SK-N-SH (cell line): ENCODE measurements around the gene OR52E1. TPM values are rescaled to one million over a fixed set of nuclear protein-coding genes. Genes with fewer than 3 reads are reported as not detected.

ENCODE experiments used
- CTCF ChIA-PET: fragments of 300-600, 350-600 bp; formaldehyde crosslinking; extraction: SDS; loops from one replicate; lab custom pipeline; 2021; lab: Yijun Ruan, JAX
- POLR2A ChIA-PET: fragments of 350-600 bp; sonication (Branson Sonifier 250); formaldehyde crosslinking; extraction: SDS; loops from one replicate; lab custom pipeline; 2020; ENCODE audit warnings: antibody characterized with exemption, inconsistent platforms; lab: Yijun Ruan, JAX
- DNase-seq: peaks from one replicate; pipeline ENCODE4 v3.0.0; 2012
- H2AFZ ChIP-seq: fragments of 200-600 bp; sonication (generic); 2 replicates; pipeline ENCODE4 v1.8.1; 2016; ENCODE audit warnings: antibody characterized with exemption, mild to moderate bottlenecking, low read depth
- H3F3A ChIP-seq: fragments of 200-600 bp; sonication (generic); replicated peaks from 2 replicates; pipeline ENCODE3; 2016; ENCODE audit warnings: antibody characterized with exemption, mild to moderate bottlenecking; ENCODE audit not compliant: insufficient read depth
- H3K27ac ChIP-seq, 2 experiments: fragments of 200-500 bp in 1 of 2; fragments of 200-600 bp in 1 of 2; sonication (Bioruptor generic) in 1 of 2; sonication (generic), shearing (Covaris generic) in 1 of 2; 2 replicates each; pipeline versions ENCODE4 v1.5.1 to v1.6.1; 2014 to 2016; ENCODE audit warnings: low read depth in 2 of 2, inconsistent platforms in 1 of 2, low read length in 1 of 2, mild to moderate bottlenecking in 1 of 2, mixed read lengths in 1 of 2
- H3K27me3 ChIP-seq: fragments of 200-600 bp; sonication (generic), shearing (Covaris generic); 2 replicates; pipeline ENCODE4 v1.6.1; 2016; ENCODE audit warnings: mixed run types; ENCODE audit not compliant: insufficient read depth
- H3K36me3 ChIP-seq, 2 experiments: fragments of 200-500 bp in 1 of 2; fragments of 200-600 bp in 1 of 2; sonication (Bioruptor generic) in 1 of 2; sonication (generic) in 1 of 2; replicated peaks in 1 of 2; 2 replicates each; pipeline versions ENCODE3 to v1.5.1; 2014 to 2016; ENCODE audit warnings: low read length in 1 of 2, mild to moderate bottlenecking in 1 of 2; ENCODE audit not compliant: insufficient read depth in 2 of 2, control insufficient read depth in 1 of 2
- H3K4me1 ChIP-seq, 2 experiments: fragments of 200-500 bp in 1 of 2; fragments of 200-600 bp in 1 of 2; sonication (Bioruptor generic) in 1 of 2; sonication (generic), shearing (Covaris generic) in 1 of 2; 2 replicates each; pipeline versions ENCODE4 v1.5.1 to v1.6.1; 2014 to 2016; ENCODE audit warnings: low read depth in 1 of 2, low read length in 1 of 2, mixed run types in 1 of 2; ENCODE audit not compliant: insufficient read depth in 2 of 2, control insufficient read depth in 1 of 2
- H3K4me2 ChIP-seq: fragments of 200-600 bp; sonication (generic), shearing (Covaris generic); 2 replicates; pipeline ENCODE4 v1.6.1; 2017; ENCODE audit warnings: mixed run types
- H3K4me3 ChIP-seq, 2 experiments: fragments of 200-500 bp in 1 of 2; fragments of 200-600 bp in 1 of 2; sonication (Bioruptor generic) in 1 of 2; sonication (generic), shearing (Covaris generic) in 1 of 2; 2 replicates each; pipeline versions ENCODE4 v1.5.1 to v1.8.1; 2014 to 2016; ENCODE audit warnings: low read depth in 2 of 2, inconsistent platforms in 1 of 2, low read length in 1 of 2, mild to moderate bottlenecking in 1 of 2, mixed read lengths in 1 of 2, moderate library complexity in 1 of 2
- H3K79me2 ChIP-seq: fragments of 200-600 bp; sonication (generic); 2 replicates; pipeline ENCODE4 v1.8.1; 2017; ENCODE audit warnings: mild to moderate bottlenecking; ENCODE audit not compliant: insufficient read depth
- H3K9ac ChIP-seq: fragments of 200-600 bp; sonication (generic); 2 replicates; pipeline ENCODE4 v1.6.1; 2017; ENCODE audit warnings: mixed run types
- H3K9me2 ChIP-seq: fragments of 200-600 bp; sonication (generic); 2 replicates; pipeline ENCODE4 v1.6.1; 2017; ENCODE audit warnings: mixed run types
- H3K9me3 ChIP-seq: fragments of 200-600 bp; sonication (generic); 2 replicates; pipeline ENCODE4 v1.6.1; 2017; ENCODE audit warnings: mixed run types, mild to moderate bottlenecking, moderate library complexity
- H4K20me1 ChIP-seq: fragments of 200-600 bp; sonication (generic); 2 replicates; pipeline ENCODE4 v1.6.1; 2017; ENCODE audit warnings: mild to moderate bottlenecking, mixed run types; ENCODE audit not compliant: insufficient read depth
- CHD2 ChIP-seq: fragments of 150-350 bp; IDR thresholded peaks from 2 replicates; pipeline ENCODE4 v1.6.1; 2018; ENCODE audit warnings: low read length; ENCODE audit not compliant: partially characterized antibody
- ELF1 ChIP-seq: IDR thresholded peaks from 2 replicates; pipeline ENCODE4 v1.4.0; 2012
- EP300 ChIP-seq, 2 experiments: IDR thresholded peaks; 2 replicates each; pipeline versions ENCODE4 v1.4.0 to v1.6.1; 2012; ENCODE audit warnings: borderline replicate concordance in 1 of 2, low read depth in 1 of 2, low read length in 1 of 2
- FOXJ3 ChIP-seq: sonication (generic); formaldehyde crosslinking; IDR thresholded peaks from 2 replicates; pipeline ENCODE4 v1.5.1; 2020; ENCODE audit warnings: mild to moderate bottlenecking, missing genetic modification reagents
- GATA2 ChIP-seq: sonication (generic); formaldehyde crosslinking; IDR thresholded peaks from 2 replicates; pipeline ENCODE4 v1.5.0; 2020; ENCODE audit warnings: mild to moderate bottlenecking, missing genetic modification reagents
- JUND ChIP-seq: IDR thresholded peaks from 2 replicates; pipeline ENCODE4 v1.4.0; 2012
- MEF2A ChIP-seq: IDR thresholded peaks from 2 replicates; pipeline ENCODE4 v1.4.0; 2012; ENCODE audit warnings: low read depth, borderline replicate concordance
- NFIC ChIP-seq: IDR thresholded peaks from 2 replicates; pipeline ENCODE4 v1.4.0; 2012; ENCODE audit warnings: borderline replicate concordance
- NRF1 ChIP-seq: IDR thresholded peaks from 2 replicates; pipeline ENCODE4 v1.6.1; 2012; ENCODE audit warnings: low read depth, mild to moderate bottlenecking, low read length
- PBX3 ChIP-seq: IDR thresholded peaks from 2 replicates; pipeline ENCODE4; 2012
- POLR2AphosphoS5 ChIP-seq: IDR thresholded peaks from 2 replicates; pipeline ENCODE4 v1.6.1; 2012; ENCODE audit warnings: low read depth, low read length
- RAD21 ChIP-seq: IDR thresholded peaks from 2 replicates; pipeline ENCODE4 v1.6.1; 2012; ENCODE audit warnings: mild to moderate bottlenecking, low read length
- RCOR1 ChIP-seq: fragments of 150-350 bp; IDR thresholded peaks from 2 replicates; pipeline ENCODE4 v1.6.1; 2017; ENCODE audit warnings: antibody characterized with exemption, low read length
- RFX5 ChIP-seq: IDR thresholded peaks from 2 replicates; pipeline ENCODE4 v1.6.1; 2012; ENCODE audit warnings: mild to moderate bottlenecking, improper control_type of control experiment, low read length
- RXRA ChIP-seq: IDR thresholded peaks from 2 replicates; pipeline ENCODE4 v1.4.0; 2012; ENCODE audit warnings: low read depth, mild to moderate bottlenecking, borderline replicate concordance
- SIN3A ChIP-seq: IDR thresholded peaks from 2 replicates; pipeline ENCODE4 v1.6.1; 2012; ENCODE audit warnings: low read depth, mild to moderate bottlenecking, low read length, moderate library complexity, borderline replicate concordance
- SMC3 ChIP-seq: IDR thresholded peaks from 2 replicates; pipeline ENCODE4 v1.6.1; 2012; ENCODE audit warnings: low read depth, low read length, improper control_type of control experiment
- TCF12 ChIP-seq: IDR thresholded peaks from 2 replicates; pipeline ENCODE4 v1.4.0; 2012
- YY1 ChIP-seq: IDR thresholded peaks from 2 replicates; pipeline ENCODE4 v1.4.0; 2012; ENCODE audit warnings: low read depth, mild to moderate bottlenecking
- whole genome bisulfite sequencing: methylation state at CpG from one replicate; pipeline ENCODE4 v1.1.6; 2017; ENCODE audit warnings: low lambda C conversion rate; 5-methylcytosine and 5-hydroxymethylcytosine counted together
- polyA plus RNA-seq, 3 experiments: library from polyadenylated mRNA; depleted of rRNA; stranded (reverse); fragments of >200 nt; gene quantifications; 2 replicates each; pipeline ENCODE4 v1.2.3, GENCODE V29; 2012
- TF ChIP-seq, protein P1 (sequence below): fragments of 150-350 bp; IDR thresholded peaks from 2 replicates; pipeline ENCODE4 v1.6.1; 2016; ENCODE audit warnings: mild to moderate bottlenecking, low read depth, low read length
- TF ChIP-seq, protein P2 (sequence below): fragments of 150-350 bp; IDR thresholded peaks from 2 replicates; pipeline ENCODE4 v1.6.1; 2017; ENCODE audit warnings: antibody characterized with exemption, low read length, low read depth, borderline replicate concordance
- TF ChIP-seq, protein P3 (sequence below): IDR thresholded peaks from 2 replicates; pipeline ENCODE4 v1.6.1; 2012; ENCODE audit warnings: mild to moderate bottlenecking, low read depth, low read length, moderate library complexity

OR52E1 gene
- polyA plus RNA-seq, 1 of the 3 experiments (the other 2 are of a cell fraction) = not detected

- ChIA-PET POLR2A (no interaction called here), CTCF (no interaction called here)
- no peak within 1 kb of the TSS for H2AFZ ChIP-seq
- H3K79me2 ChIP-seq = no peaks in the 10 kb centered on the region
- no peak for DNase-seq
- no peaks in the 10 kb centered on the region for H3F3A ChIP-seq
- H3K4me2 ChIP-seq = no peak within 1 kb of the TSS
- WGBS = 0% methylated on average over 3 of the region's 3 CpGs
- H3K4me1 ChIP-seq = no peaks in the 10 kb centered on the region
- H3K4me3 ChIP-seq = no peak within 1 kb of the TSS
- no peak within 1 kb of the TSS for H3K9ac ChIP-seq
- H3K27ac ChIP-seq = no peak within 1 kb of the TSS
- no peaks in the 10 kb centered on the region for H3K27me3 ChIP-seq
- H3K9me2 ChIP-seq = no peaks in the 10 kb centered on the region
- H4K20me1 ChIP-seq = no peaks in the 10 kb centered on the region
- no peak for TF ChIP-seq EP300 (IDR thresholded peaks at IDR 0.05; ENCODE audit: borderline replicate concordance in 1 of 2, low read depth in 1 of 2, low read length in 1 of 2)
- TF ChIP-seq RXRA = no peak
- no peak for TF ChIP-seq RAD21
- TF ChIP-seq FOXJ3 (CRISPR knock-in tag) = no peak
- TF ChIP-seq JUND = no peak
- TF ChIP-seq, protein P1, sequence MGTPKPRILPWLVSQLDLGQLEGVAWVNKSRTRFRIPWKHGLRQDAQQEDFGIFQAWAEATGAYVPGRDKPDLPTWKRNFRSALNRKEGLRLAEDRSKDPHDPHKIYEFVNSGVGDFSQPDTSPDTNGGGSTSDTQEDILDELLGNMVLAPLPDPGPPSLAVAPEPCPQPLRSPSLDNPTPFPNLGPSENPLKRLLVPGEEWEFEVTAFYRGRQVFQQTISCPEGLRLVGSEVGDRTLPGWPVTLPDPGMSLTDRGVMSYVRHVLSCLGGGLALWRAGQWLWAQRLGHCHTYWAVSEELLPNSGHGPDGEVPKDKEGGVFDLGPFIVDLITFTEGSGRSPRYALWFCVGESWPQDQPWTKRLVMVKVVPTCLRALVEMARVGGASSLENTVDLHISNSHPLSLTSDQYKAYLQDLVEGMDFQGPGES = no peak
- TF ChIP-seq POLR2AphosphoS5 = no peak
- no peak for TF ChIP-seq GATA2 (CRISPR knock-in tag)
- TF ChIP-seq, protein P2, sequence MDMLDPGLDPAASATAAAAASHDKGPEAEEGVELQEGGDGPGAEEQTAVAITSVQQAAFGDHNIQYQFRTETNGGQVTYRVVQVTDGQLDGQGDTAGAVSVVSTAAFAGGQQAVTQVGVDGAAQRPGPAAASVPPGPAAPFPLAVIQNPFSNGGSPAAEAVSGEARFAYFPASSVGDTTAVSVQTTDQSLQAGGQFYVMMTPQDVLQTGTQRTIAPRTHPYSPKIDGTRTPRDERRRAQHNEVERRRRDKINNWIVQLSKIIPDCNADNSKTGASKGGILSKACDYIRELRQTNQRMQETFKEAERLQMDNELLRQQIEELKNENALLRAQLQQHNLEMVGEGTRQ = no peak
- TF ChIP-seq NFIC = no peak
- TF ChIP-seq, all 33 proteins: peak for 0
- Histone ChIP-seq H3K9me3 (no peaks in the 10 kb centered on the region), H3K36me3 (no peaks in the 10 kb centered on the region)
Measured at GRCh38 chr11:5059391-5059790, 10.0 kb upstream of the OR52E1 start, which contains the start of gene OR52E2. Gene OR52E2, minus strand, starts transcription at chr11:5059627. Its CDS starts 0 bp downstream, at chr11:5059627.

DNA sequence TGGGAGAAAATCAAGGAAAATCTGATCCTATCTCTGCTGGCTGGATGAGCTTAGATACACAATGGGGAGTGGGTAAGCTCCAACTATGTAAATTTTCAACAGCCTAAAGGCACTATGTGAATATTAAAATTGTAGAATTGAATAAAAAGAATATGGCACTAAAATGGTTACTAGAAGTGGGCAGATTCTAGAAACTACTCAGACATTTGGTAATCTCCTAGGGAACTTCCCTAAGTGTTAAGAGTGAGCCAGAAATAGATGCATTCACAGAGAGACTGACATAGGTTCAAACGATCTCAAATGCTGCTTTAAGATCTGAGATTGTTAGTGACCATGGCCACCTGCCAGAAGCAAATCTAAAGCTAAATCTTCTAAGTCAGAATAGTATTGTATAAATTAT lies 4.3 kb upstream of the OR52E1 start:
- 6% methylated on average over 1 of the region's 1 CpG for WGBS
- Histone ChIP-seq H3K4me1 (no peaks in the 10 kb centered on the region), H3K9ac (no peak overlapping the region), H3K36me3 (no peaks in the 10 kb centered on the region), H3K9me2 (no peaks in the 10 kb centered on the region), H3K9me3 (no peaks in the 10 kb centered on the region), H3F3A (no peaks in the 10 kb centered on the region), H3K79me2 (no peaks in the 10 kb centered on the region), H3K27me3 (no peaks in the 10 kb centered on the region), H3K4me3 (no peak overlapping the region), H3K27ac (no peak overlapping the region), H4K20me1 (no peaks in the 10 kb centered on the region), H2AFZ (no peak overlapping the region), H3K4me2 (no peak overlapping the region)
- no peak for DNase-seq
- ChIA-PET CTCF (no interaction called here), POLR2A (no interaction called here)
- TF ChIP-seq GATA2 (CRISPR knock-in tag) = no peak
- TF ChIP-seq RAD21 = no peak
- no peak for TF ChIP-seq TCF12
- TF ChIP-seq SMC3 = no peak
- TF ChIP-seq NRF1 = no peak
- no peak for TF ChIP-seq RFX5
- TF ChIP-seq FOXJ3 (CRISPR knock-in tag) = no peak
- TF ChIP-seq, protein P3, sequence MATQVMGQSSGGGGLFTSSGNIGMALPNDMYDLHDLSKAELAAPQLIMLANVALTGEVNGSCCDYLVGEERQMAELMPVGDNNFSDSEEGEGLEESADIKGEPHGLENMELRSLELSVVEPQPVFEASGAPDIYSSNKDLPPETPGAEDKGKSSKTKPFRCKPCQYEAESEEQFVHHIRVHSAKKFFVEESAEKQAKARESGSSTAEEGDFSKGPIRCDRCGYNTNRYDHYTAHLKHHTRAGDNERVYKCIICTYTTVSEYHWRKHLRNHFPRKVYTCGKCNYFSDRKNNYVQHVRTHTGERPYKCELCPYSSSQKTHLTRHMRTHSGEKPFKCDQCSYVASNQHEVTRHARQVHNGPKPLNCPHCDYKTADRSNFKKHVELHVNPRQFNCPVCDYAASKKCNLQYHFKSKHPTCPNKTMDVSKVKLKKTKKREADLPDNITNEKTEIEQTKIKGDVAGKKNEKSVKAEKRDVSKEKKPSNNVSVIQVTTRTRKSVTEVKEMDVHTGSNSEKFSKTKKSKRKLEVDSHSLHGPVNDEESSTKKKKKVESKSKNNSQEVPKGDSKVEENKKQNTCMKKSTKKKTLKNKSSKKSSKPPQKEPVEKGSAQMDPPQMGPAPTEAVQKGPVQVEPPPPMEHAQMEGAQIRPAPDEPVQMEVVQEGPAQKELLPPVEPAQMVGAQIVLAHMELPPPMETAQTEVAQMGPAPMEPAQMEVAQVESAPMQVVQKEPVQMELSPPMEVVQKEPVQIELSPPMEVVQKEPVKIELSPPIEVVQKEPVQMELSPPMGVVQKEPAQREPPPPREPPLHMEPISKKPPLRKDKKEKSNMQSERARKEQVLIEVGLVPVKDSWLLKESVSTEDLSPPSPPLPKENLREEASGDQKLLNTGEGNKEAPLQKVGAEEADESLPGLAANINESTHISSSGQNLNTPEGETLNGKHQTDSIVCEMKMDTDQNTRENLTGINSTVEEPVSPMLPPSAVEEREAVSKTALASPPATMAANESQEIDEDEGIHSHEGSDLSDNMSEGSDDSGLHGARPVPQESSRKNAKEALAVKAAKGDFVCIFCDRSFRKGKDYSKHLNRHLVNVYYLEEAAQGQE = no peak
- TF ChIP-seq RCOR1 = no peak
- no peak for TF ChIP-seq YY1
- TF ChIP-seq PBX3 = no peak
- TF ChIP-seq ELF1 = no peak
- no peak for TF ChIP-seq RXRA
- TF ChIP-seq CHD2 = no peak
- TF ChIP-seq SIN3A = no peak
- TF ChIP-seq, protein P2 = no peak
- TF ChIP-seq MEF2A = no peak
